PC-3 (cell line): ENCODE measurements around the gene RNF11. TPM values are rescaled to one million over a fixed set of nuclear protein-coding genes. Genes with fewer than 3 reads are reported as not detected.
A peak's percentile ranks its signal among the peaks of the same experiment; 100 is the strongest.

Source experiments
- ATAC-seq: fragments of 200-7000 bp; cut with Tn5 transposase; 2 replicates; pipeline ENCODE4 v1.9.1; 2020; ENCODE audit warnings: mild to moderate bottlenecking, moderate library complexity
- BruUV-seq: library from RNA; stranded (reverse); fragments of 400-500 nt; replicated peaks from 2 replicates; lab custom pipeline; 2021; lab: Mats Ljungman, UMichigan
- CTCF ChIA-PET: fragments of 300-600 bp; sonication (Branson Sonifier 250); formaldehyde crosslinking; loops from one replicate; lab custom pipeline; 2022; ENCODE audit warnings: antibody characterized with exemption; lab: Charles Lee
- POLR2A ChIA-PET: fragments of 300-600 bp; sonication (Branson Sonifier 250); formaldehyde crosslinking; loops from one replicate; lab custom pipeline; 2022; ENCODE audit warnings: antibody characterized with exemption; ENCODE audit not compliant: unreplicated experiment; lab: Charles Lee
- DNase-seq: peaks from one replicate; pipeline ENCODE4 v3.0.0-alpha.2; 2015
- H2AFZ ChIP-seq: fragments of 300-600 bp; sonication (generic); 2 replicates; pipeline ENCODE4 v1.6.0; 2016; ENCODE audit warnings: antibody characterized with exemption, low read length
- H3F3A ChIP-seq: fragments of 300-600 bp; sonication (generic); one replicate; pipeline ENCODE4 v1.6.0; 2017; ENCODE audit warnings: antibody characterized with exemption, low read length, control low read depth, mild to moderate bottlenecking; ENCODE audit not compliant: unreplicated experiment
- H3K27ac ChIP-seq: fragments of 300-600 bp; sonication (generic); 2 replicates; pipeline ENCODE4 v1.5.1; 2016; ENCODE audit warnings: mild to moderate bottlenecking, low read length
- H3K27me3 ChIP-seq: fragments of 300-600 bp; sonication (generic); 2 replicates; pipeline ENCODE4 v1.6.1; 2016; ENCODE audit warnings: low read length, mixed read lengths
- H3K36me3 ChIP-seq: fragments of 300-600 bp; sonication (generic); 2 replicates; pipeline ENCODE4 v1.6.1; 2016; ENCODE audit warnings: low read depth, mixed run types, low read length, mixed read lengths
- H3K4me1 ChIP-seq: fragments of 300-600 bp; sonication (generic); 2 replicates; pipeline ENCODE4 v1.5.1; 2016; ENCODE audit warnings: low read length; ENCODE audit not compliant: insufficient read depth
- H3K4me2 ChIP-seq: fragments of 300-600 bp; sonication (generic); 2 replicates; pipeline ENCODE4 v1.6.0; 2016; ENCODE audit warnings: low read length
- H3K4me3 ChIP-seq: fragments of 300-600 bp; sonication (generic); 2 replicates; pipeline ENCODE4 v1.5.1; 2016; ENCODE audit warnings: mild to moderate bottlenecking, low read length, mixed read lengths
- H3K79me2 ChIP-seq: fragments of 300-600 bp; sonication (generic); 2 replicates; pipeline ENCODE4 v1.6.1; 2017; ENCODE audit warnings: low read length, mixed read lengths
- H3K9ac ChIP-seq: fragments of 300-600 bp; sonication (generic); 2 replicates; pipeline ENCODE4 v1.6.0; 2016; ENCODE audit warnings: mild to moderate bottlenecking, low read length
- H3K9me2 ChIP-seq: fragments of 300-600 bp; sonication (generic); replicated peaks from 2 replicates; pipeline ENCODE4 v1.6.1; 2016; ENCODE audit warnings: mixed run types, low read length, mixed read lengths
- H3K9me3 ChIP-seq: fragments of 300-600 bp; sonication (generic); 2 replicates; pipeline ENCODE4 v1.6.1; 2016; ENCODE audit warnings: low read length, mixed read lengths
- H4K20me1 ChIP-seq: fragments of 300-600 bp; sonication (generic); 2 replicates; pipeline ENCODE4 v1.6.1; 2016; ENCODE audit warnings: low read length, mixed read lengths
- CTCF ChIP-seq: fragments of 300-600 bp; sonication (generic); conservative IDR thresholded peaks from 2 replicates; pipeline ENCODE4 v1.5.1; 2017; ENCODE audit warnings: antibody characterized with exemption, low read depth, mild to moderate bottlenecking, low read length
- EZH2 ChIP-seq: fragments of 300-600 bp; sonication (generic); IDR thresholded peaks from one replicate; pipeline ENCODE4 v1.6.1; 2017; ENCODE audit warnings: antibody characterized with exemption, mild to moderate bottlenecking, low read length; ENCODE audit not compliant: unreplicated experiment
- EZH2phosphoT487 ChIP-seq: fragments of 300-600 bp; sonication (generic); IDR thresholded peaks from 2 replicates; pipeline ENCODE4 v1.6.1; 2018; ENCODE audit warnings: mild to moderate bottlenecking, antibody characterized with exemption, low read length, borderline replicate concordance
- intact Hi-C: fragments of 100-400 bp; cut with micrococcal nuclease; formaldehyde crosslinking; loops from 2 replicates; pipeline ENCODE4 v1.9.0; 2023
- total RNA-seq: library from RNA; depleted of rRNA; stranded (reverse); fragments of >200 nt; gene quantifications from 2 replicates; pipeline ENCODE4 v1.2.3, GENCODE V29; 2014

The RNF11 gene
- total RNA-seq, 1 experiment from 2014 or later = 169 TPM

GRCh38 chr1:51296383-51297357 lies 60.6 kb downstream of the RNF11 start:
- 0 out of 2 replicates have a peak overlapping the region, but pooled peaks have one; percentile 34 for H3K9ac ChIP-seq
- no peaks in the 10 kb centered on the region for H3K9me3 ChIP-seq
- intact Hi-C loops = loop anchor here (2.0 to 5.0 kb wide), 2 partner anchors 59 to 104 kb away; partner anchors contain the start of gene RNF11
- ChIA-PET CTCF (interaction anchor here (0.5 to 0.7 kb wide), 5 partner anchors 40 to 127 kb away, joined by 3 to 4 read pairs (median 3); no protein-coding TSS in a partner anchor), POLR2A (interaction anchor here (0.5 to 0.6 kb wide), 3 partner anchors 13 to 285 kb away, joined by 3 to 4 read pairs (median 4); no protein-coding TSS in a partner anchor)
- peak; percentile 87 for ATAC-seq
- no peaks in the 10 kb centered on the region for H3K27me3 ChIP-seq
- no peaks in the 10 kb centered on the region for H3K79me2 ChIP-seq
- H2AFZ ChIP-seq = peak overlapping the region; percentile 82
- no peak overlapping the region for H3K27ac ChIP-seq
- H4K20me1 ChIP-seq = no peaks in the 10 kb centered on the region
- peak; percentile 93 for DNase-seq
- H3K4me2 ChIP-seq = peak overlapping the region; percentile 42
- H3K9me2 ChIP-seq = no peaks in the 10 kb centered on the region
- BruUV-seq = no TSS peak
- no peak for TF ChIP-seq EZH2
- TF ChIP-seq CTCF = peak; percentile 89
- TF ChIP-seq EZH2phosphoT487 = no peak
- H3K36me3 ChIP-seq = no peaks in the 10 kb centered on the region
- H3K4me3 ChIP-seq = no peak overlapping the region
- H3F3A ChIP-seq = no peaks in the 10 kb centered on the region
- H3K4me1 ChIP-seq = 0 out of 2 replicates have a peak, but pooled peaks cover 4% of the 10 kb centered on the region

GRCh38 chr1:51297401-51298321 lies 61.6 kb downstream of the RNF11 start:
- DNase-seq (no peak), ATAC-seq (no peak)
- Histone ChIP-seq H3K4me1 (0 out of 2 replicates have a peak, but pooled peaks cover 4% of the 10 kb centered on the region), H3F3A (no peaks in the 10 kb centered on the region), H3K27me3 (no peaks in the 10 kb centered on the region), H3K9me2 (no peaks in the 10 kb centered on the region), H3K27ac (no peak overlapping the region), H3K36me3 (no peaks in the 10 kb centered on the region), H4K20me1 (no peaks in the 10 kb centered on the region), H3K4me2 (no peak overlapping the region), H3K79me2 (no peaks in the 10 kb centered on the region), H2AFZ (peak overlapping the region; percentile 82; the same call in 1 of the 2 replicates), H3K9me3 (no peaks in the 10 kb centered on the region), H3K9ac (0 out of 2 replicates have a peak overlapping the region, but pooled peaks have one; percentile 34), H3K4me3 (no peak overlapping the region)
- ChIA-PET POLR2A (interaction anchor here (0.6 kb wide), 1 partner anchor 286 kb away, joined by 3 read pairs; no protein-coding TSS in a partner anchor), CTCF (interaction anchor here (0.5 to 0.7 kb wide), 5 partner anchors 39 to 128 kb away, joined by 3 to 4 read pairs (median 3); no protein-coding TSS in a partner anchor)
- TF ChIP-seq EZH2phosphoT487 = no peak
- TF ChIP-seq CTCF = no peak
- TF ChIP-seq EZH2 = no peak
- intact Hi-C loops = loop anchor here (2.0 to 5.0 kb wide), 2 partner anchors 60 to 105 kb away; partner anchors contain the start of gene RNF11
- BruUV-seq = no TSS peak
